GM12892 (cell line): Measurements from ENCODE around the gene CRYBG2.

Experiments
- POLR2A ChIP-seq: IDR thresholded peaks from 2 replicates; pipeline ENCODE4 v1.6.1; 2011; ENCODE audit warnings: low read depth, low read length, control low read depth
- POLR2AphosphoS5 ChIP-seq: IDR thresholded peaks from 2 replicates; pipeline ENCODE4 v1.6.1; 2011; ENCODE audit warnings: low read depth, low read length, control low read depth

GRCh38 chr1:26290122-26290881 lies 63.6 kb downstream of the CRYBG2 start:
- TF ChIP-seq POLR2A (no peak), POLR2AphosphoS5 (no peak)
